NCI-H526 (cell line): ENCODE measurements around the gene METTL6.
A peak's percentile ranks its signal among the peaks of the same experiment; 100 is the strongest.
"Not testable (repeated sequence)": the region's sequence is repeated elsewhere in the genome, so short reads cannot be mapped to it uniquely, and the experiment has no call there.

Experiments
- DNase-seq, 2 experiments: peaks; one replicate each; lab custom pipeline; 2025; lab: John Stamatoyannopoulos, UW

The METTL6 gene, protein sequence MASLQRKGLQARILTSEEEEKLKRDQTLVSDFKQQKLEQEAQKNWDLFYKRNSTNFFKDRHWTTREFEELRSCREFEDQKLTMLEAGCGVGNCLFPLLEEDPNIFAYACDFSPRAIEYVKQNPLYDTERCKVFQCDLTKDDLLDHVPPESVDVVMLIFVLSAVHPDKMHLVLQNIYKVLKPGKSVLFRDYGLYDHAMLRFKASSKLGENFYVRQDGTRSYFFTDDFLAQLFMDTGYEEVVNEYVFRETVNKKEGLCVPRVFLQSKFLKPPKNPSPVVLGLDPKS

DNA sequence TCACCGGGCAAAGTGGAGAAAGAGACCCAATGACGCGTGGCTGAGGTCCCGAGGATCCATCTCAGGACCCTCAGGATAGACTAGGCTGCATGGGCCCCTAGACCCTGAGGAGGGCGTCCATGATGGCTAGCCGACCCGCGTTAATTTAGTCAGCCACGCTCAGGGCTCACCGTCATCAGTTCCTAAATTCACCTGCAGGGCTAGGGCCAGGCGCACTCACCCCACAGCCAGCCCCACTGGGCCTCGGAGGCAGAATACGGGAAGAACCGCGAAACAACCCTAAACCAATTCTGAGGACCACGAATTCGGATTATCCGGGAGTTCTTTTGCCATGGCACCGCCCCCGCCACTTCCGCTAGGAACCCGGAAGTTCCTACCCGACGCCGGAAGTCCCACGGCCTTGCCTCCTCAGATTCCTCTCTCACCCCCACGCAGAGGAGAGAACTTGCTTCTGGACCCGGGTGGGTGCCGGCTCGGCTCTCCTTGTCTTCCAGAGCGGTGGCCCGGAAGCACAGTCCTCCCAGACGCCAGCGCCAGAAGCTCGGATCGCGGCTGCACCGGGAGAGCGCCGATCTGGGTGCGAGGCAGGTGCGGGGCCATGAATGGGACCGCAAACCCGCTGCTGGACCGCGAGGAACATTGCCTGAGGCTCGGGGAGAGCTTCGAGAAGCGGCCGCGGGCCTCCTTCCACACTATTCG is at the start of gene METTL6, which contains the start of gene EAF1:
METTL6 (minus strand) TSS at position 363 of the 699 bp plus-strand sequence. CDS start 1,033 bp downstream, outside the sequence.
EAF1 (plus strand) TSS at position 417 of the 699 bp plus-strand sequence; CDS start at position 599, 182 bp downstream.
- peak; percentile 66 to 89 for DNase-seq

DNA sequence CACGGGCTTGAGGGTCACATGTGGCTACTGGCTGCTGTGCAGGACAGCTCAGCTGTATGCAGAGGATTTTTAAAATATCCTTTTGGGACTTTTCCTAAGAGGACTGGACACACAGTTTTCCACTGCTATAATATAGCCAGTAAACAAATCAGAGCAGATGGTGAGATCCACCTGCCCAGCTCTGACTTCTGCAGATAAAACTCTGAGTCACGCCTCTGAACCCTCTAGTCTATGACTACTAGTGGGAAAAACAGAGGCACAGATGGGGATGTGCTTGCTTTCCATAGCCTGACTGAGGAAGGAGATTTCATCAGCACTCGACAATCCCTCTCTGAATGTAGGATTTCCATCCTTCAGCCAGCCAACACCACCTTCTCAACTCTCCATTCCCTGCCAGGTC is 49.0 kb upstream of the METTL6 start:
- DNase-seq = no peak

DNA sequence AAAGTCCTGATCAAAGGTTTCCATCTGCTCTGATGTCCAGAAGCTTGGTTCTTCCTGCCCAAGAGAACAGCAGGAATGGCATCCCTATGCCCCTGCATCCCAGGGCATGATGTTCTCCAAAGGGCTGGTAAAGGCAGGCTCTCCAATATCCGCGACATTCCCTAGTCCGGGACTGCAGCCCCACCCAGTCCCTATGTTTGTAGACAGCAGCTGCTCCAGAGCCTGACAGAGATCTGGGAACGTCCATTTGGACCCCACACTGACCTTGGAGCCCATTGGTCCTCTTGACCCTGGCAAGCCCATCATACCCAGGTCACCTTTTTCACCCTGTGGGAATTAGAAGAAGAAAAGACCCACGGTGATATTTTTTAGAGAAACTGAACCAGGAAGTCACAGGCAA is 47.8 kb upstream of the METTL6 start:
- DNase-seq = no peak

DNA sequence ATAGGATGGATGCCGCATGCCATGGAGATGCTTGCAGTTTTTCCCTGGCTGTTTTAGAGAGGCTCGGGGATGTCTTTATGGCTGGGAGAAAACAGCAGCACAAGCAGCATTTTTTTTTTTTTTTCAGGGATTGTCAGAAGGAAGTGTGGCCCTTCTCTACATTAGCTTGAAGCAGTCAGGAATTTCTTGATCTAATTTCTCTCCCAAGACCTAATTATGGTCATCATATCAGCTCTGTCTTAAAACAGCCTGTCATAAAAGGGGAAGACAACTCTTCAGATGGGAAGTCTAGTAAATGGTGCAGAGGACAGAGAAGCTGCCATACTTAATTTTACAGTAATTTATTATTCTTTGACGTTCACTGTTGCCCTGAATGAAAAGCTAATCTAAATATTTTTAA is 44.5 kb upstream of the METTL6 start:
- DNase-seq = no peak

DNA sequence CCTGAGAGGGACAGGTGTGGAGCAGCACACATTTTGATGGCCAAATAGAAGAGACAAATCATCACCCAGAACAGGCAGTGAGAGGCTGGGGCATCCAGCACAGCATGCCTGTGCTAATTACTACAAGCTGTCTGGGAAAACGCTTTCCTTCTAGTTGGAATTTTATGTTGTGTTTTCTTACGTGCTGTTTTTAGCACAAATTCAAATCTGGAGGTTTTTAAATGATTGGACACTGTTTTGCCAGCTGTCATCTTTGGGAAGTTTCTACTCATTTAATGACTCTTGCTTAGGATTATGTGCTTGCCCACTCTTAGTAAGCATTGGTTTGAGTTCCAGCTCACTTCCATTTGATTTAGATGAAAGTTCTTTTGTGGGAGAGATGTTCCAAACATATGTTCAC is 43.5 kb upstream of the METTL6 start:
- DNase-seq = no peak

DNA sequence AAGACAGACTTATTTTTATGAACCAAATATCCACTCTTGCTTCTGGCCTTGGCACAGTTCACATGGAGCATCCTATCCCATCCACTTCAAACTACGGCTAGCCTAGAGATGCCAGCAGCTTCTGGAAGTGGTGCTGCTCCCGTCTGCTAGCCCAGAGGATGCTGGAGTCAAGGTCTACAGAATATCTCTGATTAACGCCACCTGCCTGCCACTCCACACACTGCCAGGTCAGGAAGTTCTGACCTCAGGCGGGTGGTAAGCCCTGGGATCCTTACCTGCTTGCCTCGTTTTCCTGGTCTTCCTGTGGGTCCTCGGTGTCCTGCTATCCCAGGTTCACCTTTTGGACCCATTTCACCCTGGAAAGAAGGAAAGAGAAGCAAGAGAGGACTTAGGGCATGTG is 42.9 kb upstream of the METTL6 start:
- DNase-seq = peak in 1 of 2 experiments; percentile 4

DNA sequence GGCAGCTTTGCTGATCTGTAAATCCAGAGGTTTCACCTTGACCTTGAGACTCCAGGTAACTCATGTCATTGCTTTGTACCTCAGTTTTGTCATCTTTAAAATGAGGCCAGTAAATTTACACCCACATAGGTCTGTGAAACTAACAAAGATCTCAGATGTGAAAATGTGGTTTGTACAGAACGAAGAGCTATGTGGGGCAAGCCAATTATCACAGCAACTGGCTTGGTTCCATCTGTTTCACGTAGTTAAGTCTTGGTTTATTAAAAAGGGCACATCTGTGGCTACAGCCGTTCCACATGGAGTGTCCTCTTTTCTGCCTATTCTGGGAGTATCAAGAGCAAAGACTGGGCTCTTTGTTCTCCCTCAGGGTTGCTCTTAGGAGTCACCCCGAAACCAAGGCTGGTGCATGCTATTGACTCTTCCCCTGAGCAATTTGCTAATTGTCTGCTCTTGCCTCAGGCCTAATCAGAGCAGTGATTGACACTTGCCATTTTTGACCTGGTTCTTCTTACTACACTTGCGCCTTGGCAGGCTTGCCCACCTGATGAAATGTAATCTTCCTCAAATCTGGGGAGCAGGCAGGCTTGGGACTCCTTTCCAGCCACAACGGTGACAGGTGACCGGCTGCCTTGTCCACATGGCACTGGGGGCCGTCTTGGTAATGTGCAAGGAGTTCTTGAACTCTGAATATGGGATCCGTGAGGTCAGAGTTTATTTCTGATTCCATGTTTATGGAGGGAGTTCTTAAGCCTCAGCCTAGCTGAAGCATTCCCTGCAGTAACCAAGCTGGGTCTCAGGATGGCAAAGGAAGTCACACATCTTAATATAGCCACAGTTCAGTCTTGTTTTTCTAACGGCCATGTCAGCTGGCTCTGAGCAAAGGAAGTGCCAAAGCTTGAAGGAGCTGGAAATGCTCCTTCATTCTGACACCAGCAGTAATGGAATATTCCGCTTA is 40.2 kb upstream of the METTL6 start:
- DNase-seq = no peak

DNA sequence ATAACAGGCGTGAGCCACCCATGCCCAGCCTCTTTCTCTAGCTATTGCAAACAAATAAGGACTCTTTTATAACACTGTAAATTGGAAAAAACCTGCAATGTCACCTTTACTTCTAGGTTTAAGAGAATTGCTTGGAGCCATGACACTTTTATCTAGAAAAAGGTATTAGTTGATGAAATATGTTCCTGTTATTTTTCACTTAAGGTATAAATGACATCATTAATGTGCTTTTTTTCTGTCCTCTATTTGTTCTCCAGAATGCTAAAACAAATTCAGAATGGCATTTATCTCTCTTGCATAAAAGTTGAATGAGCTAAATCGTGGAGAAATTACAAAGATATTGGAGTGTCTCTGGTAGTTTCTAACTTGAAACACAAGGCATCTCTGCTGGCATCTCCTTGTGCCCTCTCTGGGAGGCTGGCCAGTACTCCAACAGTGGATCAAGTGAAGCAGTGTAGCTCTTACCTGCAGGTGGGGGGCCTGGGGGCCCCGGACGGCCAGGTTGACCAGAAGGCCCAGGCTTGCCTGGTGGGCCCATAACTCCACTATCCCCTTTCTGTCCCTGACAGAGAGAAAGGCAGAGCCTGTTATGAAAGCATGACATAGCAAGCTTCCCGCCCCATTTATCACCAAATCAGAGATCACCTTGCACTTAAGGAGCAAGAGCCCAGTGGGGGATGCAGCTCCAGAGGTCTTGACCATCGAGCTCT is 38.7 kb upstream of the METTL6 start:
- no peak for DNase-seq

DNA sequence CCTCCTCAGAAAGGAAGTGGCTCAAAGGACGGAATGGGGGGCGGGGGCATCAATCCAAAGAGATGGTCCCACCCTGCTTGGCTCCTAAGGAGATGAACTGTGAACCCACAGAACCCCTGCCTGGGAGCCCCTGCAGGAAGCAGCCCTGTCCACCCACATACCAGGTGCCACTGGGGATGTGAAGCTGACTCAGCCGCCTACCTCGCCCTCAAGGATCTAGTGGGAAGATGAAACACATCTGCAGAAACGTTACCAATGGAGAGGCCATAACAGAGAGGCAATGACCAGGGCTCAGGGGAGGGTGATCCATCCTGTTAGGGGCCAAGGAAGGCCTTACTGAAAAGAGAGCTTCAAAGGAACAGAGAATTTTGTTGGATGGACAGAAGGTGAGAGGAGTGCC is 35.1 kb upstream of the METTL6 start:
- no peak for DNase-seq

DNA sequence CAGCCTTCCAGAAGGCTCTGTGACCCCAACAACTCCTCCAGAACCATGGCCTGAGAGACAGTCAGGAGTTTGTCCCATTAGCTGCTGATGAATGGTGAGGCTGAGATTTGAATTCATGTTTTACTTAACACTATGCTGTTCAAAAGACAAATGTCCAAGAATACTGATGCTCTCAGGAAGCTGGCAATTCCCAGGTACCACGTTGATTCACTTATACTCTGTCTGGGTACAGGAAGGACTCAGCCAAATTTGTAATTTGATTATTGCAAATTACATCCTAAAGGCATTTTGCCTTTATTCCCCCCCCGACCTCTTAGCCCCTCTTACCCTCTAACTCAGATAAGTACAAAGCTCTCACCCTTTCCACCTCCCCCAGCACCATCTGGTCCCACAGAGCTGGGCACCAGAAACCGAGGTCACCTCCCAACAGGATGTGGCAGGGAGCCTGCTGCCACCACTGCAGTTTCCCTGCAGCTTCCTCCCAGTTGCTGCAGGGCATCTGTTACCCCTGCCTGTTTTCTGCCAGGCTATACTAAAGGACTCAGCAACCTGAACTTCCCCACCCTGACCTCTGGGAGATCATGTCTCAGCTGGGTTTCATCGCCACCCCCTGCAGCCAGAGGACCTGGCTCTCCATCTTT is 33.7 kb upstream of the METTL6 start:
- DNase-seq = no peak

DNA sequence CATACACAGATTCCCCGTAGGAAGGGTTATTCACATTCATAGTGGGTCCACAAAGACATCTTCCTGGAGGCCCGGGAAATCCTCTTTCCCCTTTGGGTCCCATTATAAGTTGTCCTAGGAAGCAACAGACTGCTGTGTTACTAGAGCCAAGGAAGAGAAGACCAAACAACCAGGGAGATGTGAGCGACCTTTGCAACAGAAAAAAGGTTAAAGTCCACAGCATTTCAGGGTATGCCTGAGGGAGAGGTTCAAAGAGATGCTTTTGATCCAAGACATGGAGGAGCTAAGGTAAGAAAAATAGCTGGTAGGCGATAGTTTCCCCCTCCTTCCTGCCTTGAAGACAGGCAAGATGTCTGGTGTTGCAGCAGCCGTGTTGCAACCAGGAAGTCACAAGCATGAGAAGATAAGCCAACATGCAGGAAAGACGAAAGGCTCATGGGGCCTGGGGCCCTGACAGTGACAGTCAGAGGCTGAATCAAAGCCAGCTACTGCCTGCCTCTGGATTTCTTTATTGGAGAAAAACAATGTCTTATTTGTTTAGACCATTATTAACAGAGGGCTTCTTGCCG is 31.0 kb upstream of the METTL6 start:
- DNase-seq = no peak

DNA sequence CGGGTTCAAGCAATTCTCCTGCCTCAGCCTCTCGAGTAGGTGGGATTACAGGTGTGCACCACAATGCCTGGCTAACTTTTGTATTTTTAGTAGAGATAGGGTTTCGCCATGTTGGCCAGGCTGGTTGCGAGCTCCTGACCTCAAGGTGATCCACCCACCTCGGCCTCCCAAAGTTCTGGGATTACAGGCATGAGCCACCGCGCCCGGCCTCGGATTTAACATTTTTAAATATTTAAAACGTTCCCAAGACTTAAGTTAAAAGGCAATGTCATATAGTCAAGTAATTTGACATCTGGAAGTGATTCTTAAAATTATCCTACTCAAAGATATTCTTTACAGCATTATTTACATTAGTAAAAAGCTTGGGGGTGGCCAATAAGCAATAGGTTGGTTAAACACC is 29.6 kb upstream of the METTL6 start:
- DNase-seq = not testable (repeated sequence)

DNA sequence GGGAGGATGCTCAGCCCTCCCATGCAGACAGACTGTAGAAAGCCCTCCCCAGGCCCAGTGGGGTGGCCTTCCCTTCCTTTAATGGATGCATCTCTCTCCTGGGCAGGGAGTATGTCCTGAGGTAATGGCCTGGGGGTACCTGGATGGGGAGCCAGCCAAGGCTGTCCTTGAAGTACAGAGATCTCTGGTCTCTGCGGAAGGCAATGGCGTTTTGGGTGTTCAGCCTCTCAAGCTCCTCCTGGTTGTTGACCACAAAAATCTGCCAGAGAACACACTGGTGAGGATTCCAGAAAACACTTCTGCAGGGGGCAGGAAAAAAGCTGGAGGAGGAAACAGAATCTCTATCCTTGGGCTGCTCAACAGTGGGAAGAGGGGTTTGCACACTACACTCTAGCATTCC is 29.0 kb upstream of the METTL6 start:
- DNase-seq = no peak

DNA sequence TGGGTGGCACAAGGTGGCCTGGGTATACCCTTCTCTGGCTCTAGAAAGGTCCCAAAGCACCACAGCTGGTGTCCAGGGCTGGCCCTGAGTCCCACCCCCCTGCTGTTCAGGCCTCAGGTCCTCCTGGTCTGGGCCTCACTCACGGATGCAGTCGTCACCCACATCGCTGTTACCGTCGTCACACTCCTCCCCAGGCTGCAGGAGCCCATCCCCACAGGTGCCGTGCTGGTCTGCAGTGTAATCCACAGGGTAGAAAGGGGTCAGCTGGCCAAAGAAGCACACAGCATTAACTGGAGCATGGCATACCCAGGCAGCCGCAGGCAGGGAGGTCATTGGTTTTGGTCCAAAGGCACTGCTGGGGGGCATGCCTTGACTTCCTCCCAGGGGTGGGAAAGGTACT is 28.4 kb upstream of the METTL6 start:
- DNase-seq = no peak

DNA sequence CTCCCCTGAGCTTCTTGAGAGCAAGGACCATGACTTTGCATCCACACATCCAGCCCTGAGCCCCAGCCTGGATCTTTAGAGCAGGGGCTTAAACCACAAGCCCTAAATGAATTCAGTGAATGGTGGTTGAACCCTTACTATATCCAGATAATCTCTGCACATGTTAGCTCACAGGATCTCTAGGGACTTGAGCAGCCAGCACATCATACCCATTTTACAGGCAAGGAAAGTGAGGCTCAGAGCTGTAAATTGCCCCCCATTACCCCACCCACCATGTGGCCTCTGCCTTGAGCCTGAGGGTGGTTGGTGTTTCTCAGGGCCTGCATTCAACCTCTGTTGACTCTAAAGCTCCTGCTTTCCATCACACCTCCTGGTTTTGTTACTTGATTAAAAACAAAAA is 27.6 kb upstream of the METTL6 start:
- DNase-seq = no peak

DNA sequence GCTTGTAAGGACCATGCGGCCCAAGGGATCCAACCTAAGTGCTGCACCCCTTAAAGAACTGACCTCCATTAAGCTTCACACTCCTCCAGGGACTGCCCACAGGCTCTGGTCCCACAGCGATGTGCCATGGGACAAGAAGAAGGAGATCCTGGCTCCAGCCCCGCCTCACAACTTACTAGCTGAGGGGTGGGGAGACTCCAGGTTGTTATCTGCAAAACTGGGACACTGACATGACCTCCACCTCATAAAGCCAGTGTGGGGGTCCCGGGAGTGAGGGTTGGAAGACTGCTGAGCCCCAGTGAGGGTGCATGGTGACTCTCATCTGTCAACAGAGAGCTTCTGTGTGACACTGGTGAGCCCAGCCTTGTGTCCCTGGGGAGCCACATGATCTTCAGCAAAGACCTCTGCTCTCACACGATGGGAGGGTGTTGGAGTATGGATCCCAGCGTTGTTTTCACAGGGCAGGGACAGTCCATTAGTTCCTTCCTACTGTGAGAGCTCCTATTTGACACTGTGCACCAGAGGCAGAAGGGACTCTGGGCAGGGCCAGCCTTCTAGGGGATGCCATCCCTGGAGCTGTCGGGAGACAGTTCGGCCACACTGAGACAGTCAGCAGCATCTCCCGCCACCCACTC is 26.8 kb upstream of the METTL6 start:
- DNase-seq = no peak

DNA sequence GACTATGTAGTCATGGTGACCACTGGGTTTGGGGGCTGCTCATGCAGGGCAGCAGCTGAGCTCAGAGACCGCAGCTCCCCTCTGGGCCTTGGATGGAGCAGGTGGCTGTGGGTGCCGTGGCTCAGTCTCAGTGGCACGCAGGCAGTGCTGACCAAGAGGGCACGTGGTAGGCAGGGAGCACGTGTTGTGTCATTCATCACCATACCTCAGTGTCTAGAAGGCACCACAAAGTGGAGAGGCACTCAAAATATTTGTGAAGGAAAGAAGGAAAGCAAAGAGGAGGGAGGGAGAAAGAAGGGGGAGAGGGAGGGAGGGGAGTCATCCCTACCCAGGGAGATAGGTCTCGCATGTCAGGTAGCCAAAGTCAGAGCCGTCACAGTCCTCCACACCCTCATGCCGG is 26.2 kb upstream of the METTL6 start:
- DNase-seq = no peak

DNA sequence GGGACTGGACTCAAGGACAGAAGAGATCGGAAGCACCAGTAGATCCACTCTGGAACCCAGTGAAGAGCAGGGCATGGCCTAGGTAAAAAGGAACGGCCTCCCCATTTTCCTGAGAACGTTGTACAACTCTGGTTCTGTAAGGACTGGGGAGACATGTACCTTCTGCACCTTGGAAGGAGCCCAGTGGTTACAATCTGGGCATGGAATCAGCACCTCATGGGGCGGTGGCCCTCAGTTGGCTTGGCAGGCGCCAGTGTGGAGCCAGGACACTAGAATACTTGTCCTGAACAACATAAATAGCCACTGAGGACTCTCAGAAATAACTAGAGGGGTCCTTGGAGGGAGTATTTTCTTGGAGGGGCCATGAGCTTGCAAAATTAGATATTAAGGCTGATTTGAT is 25.6 kb upstream of the METTL6 start:
- DNase-seq = no peak

DNA sequence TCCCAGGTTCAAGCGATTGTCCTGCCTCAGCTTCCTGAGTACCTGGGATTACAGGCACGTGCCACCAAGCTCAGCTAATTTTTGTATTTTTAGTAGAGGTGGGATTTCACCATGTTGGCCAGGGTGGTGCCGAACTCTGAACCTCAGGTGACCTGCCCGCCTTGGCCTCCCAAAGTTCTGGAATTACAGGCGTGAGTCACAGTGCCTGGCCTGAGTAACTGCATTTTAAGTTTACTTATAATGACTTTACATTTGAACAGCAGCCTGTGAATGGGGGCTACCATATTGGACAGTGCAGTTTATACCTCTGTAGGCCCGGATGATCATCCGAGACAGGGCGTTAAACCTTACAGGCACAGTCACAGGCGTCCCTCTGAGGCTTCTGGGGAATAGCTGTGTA is 24.8 kb upstream of the METTL6 start:
- DNase-seq = no peak
